ENCODE measurements around the gene ITGA2.

DNA sequence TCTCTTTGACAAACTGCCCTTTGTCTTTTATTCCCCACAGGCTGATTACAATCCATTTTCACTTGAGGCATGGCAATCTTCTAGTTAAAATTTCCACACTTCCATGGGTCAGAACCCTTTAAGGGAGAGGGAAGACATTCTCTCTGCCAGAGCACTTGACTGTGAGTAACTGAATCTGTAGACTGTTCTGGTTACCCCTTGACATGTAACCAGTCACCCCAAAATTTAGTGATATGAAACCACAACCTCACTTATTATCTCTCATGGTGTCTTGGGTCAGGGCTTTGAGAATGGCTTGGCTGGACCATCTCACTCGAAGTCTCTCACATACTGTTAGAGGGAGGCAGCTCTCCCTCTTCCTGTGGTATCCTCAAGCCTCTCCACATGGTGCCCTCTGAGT, 14.0 kb downstream of the ITGA2 start:
- TF ChIP-seq TAF1 (IDR thresholded peaks at IDR 0.05; ENCODE audit: borderline replicate concordance, insufficient read depth, low read length) = no peak
- TF ChIP-seq, protein P1, sequence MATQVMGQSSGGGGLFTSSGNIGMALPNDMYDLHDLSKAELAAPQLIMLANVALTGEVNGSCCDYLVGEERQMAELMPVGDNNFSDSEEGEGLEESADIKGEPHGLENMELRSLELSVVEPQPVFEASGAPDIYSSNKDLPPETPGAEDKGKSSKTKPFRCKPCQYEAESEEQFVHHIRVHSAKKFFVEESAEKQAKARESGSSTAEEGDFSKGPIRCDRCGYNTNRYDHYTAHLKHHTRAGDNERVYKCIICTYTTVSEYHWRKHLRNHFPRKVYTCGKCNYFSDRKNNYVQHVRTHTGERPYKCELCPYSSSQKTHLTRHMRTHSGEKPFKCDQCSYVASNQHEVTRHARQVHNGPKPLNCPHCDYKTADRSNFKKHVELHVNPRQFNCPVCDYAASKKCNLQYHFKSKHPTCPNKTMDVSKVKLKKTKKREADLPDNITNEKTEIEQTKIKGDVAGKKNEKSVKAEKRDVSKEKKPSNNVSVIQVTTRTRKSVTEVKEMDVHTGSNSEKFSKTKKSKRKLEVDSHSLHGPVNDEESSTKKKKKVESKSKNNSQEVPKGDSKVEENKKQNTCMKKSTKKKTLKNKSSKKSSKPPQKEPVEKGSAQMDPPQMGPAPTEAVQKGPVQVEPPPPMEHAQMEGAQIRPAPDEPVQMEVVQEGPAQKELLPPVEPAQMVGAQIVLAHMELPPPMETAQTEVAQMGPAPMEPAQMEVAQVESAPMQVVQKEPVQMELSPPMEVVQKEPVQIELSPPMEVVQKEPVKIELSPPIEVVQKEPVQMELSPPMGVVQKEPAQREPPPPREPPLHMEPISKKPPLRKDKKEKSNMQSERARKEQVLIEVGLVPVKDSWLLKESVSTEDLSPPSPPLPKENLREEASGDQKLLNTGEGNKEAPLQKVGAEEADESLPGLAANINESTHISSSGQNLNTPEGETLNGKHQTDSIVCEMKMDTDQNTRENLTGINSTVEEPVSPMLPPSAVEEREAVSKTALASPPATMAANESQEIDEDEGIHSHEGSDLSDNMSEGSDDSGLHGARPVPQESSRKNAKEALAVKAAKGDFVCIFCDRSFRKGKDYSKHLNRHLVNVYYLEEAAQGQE (IDR thresholded peaks at IDR 0.05; ENCODE audit: insufficient read depth in 1 of 2, low read depth in 2 of 2, low read length in 2 of 2) = no peak

Measured in PFSK-1 (cell line).